HepG2 (cell line): ENCODE results near the gene MAPK13. TPM values are rescaled to one million over a fixed set of nuclear protein-coding genes. Genes with fewer than 3 reads are reported as not detected.

Experiments
- ATAC-seq: fragments of 200-7000 bp; cut with Tn5 transposase; 3 replicates; pipeline ENCODE4 v1.9.1; 2020; ENCODE audit warnings: mild to moderate bottlenecking, moderate library complexity
- BruUV-seq: library from RNA; stranded (reverse); fragments of 400-500 nt; replicated peaks from 2 replicates; lab custom pipeline; 2021; lab: Mats Ljungman, UMichigan
- CTCF ChIA-PET: fragments of 300-600 bp; formaldehyde crosslinking; extraction: SDS; loops from one replicate; lab custom pipeline; 2021; ENCODE audit warnings: low total read pairs, inconsistent platforms, low intra/inter-chr PET ratio; lab: Yijun Ruan, JAX
- POLR2A ChIA-PET: fragments of 350-600 bp; sonication (Branson Sonifier 250); formaldehyde crosslinking; loops from one replicate; lab custom pipeline; 2020; ENCODE audit warnings: antibody characterized with exemption, inconsistent platforms; lab: Yijun Ruan, JAX
- DNase-seq: peaks from one replicate; pipeline ENCODE4 v3.0.0-alpha.2; 2015; ENCODE audit warnings: low spot score
- FAIRE-seq: peaks from 3 replicates; lab custom pipeline; 2011; peaks lifted over from hg19 to GRCh38; lab: Jason Lieb, UNC
- H2AFZ ChIP-seq: one replicate; pipeline ENCODE4 v1.6.1; 2011; ENCODE audit warnings: low read length, inconsistent platforms
- H3K27ac ChIP-seq: fragments of 300-600 bp; 3 replicates; pipeline ENCODE4 v1.8.0; 2011; ENCODE audit warnings: mixed run types, mild to moderate bottlenecking, mixed read lengths, low read length, inconsistent platforms; ENCODE audit not compliant: insufficient read depth; ENCODE audit errors: extremely low read length
- H3K27me3 ChIP-seq, 2 experiments: fragments of 200-600 bp in 1 of 2; 2 replicates in 1 of 2; 3 replicates in 1 of 2; pipeline versions ENCODE4 v1.6.0 to v1.8.0; 2011; ENCODE audit warnings: low read length in 2 of 2, mild to moderate bottlenecking in 2 of 2, moderate library complexity in 2 of 2, inconsistent platforms in 1 of 2; ENCODE audit not compliant: insufficient read depth in 2 of 2, control insufficient read depth in 1 of 2
- H3K36me3 ChIP-seq, 2 experiments: fragments of 200-600 bp in 1 of 2; replicated peaks in 1 of 2; 2 replicates in 1 of 2; 3 replicates in 1 of 2; pipeline versions ENCODE4 v1.5.1 to v1.8.0; 2011; ENCODE audit warnings: low read length in 2 of 2, inconsistent platforms in 1 of 2; ENCODE audit not compliant: insufficient read depth in 2 of 2, control insufficient read depth in 1 of 2
- H3K4me1 ChIP-seq: 2 replicates; pipeline ENCODE4 v1.5.1; 2012; ENCODE audit warnings: low read length, inconsistent platforms; ENCODE audit not compliant: insufficient read depth
- H3K4me2 ChIP-seq: 2 replicates; pipeline ENCODE4 v1.6.0; 2011; ENCODE audit warnings: low read depth, low read length, inconsistent platforms
- H3K4me3 ChIP-seq, 3 experiments: fragments of 200-600 bp in 1 of 3; sonication (generic), shearing (Covaris generic) in 1 of 3; replicated peaks in 1 of 3; 2 replicates each; pipeline ENCODE4 v1.5.1; 2011 to 2016; ENCODE audit warnings: low read length in 3 of 3, inconsistent platforms in 2 of 3, low read depth in 2 of 3, mild to moderate bottlenecking in 2 of 3, control low read depth in 1 of 3, mixed read lengths in 1 of 3; ENCODE audit not compliant: insufficient read depth in 1 of 3
- H3K79me2 ChIP-seq: one replicate; pipeline ENCODE4 v1.6.1; 2011; ENCODE audit warnings: low read length, inconsistent platforms; ENCODE audit not compliant: insufficient read depth
- H3K9ac ChIP-seq: 2 replicates; pipeline ENCODE4 v1.6.0; 2011; ENCODE audit warnings: mild to moderate bottlenecking, low read depth, low read length, inconsistent platforms; ENCODE audit not compliant: insufficient read depth
- H3K9me3 ChIP-seq: 2 replicates; pipeline ENCODE4 v1.5.1; 2012; ENCODE audit warnings: mild to moderate bottlenecking, low read length
- H4K20me1 ChIP-seq: 2 replicates; pipeline ENCODE4 v1.6.0; 2011; ENCODE audit warnings: inconsistent platforms, mild to moderate bottlenecking, low read length, moderate library complexity; ENCODE audit not compliant: insufficient read depth
- BORCS8-MEF2B ChIP-seq: sonication (generic); formaldehyde crosslinking; IDR thresholded peaks from 2 replicates; pipeline ENCODE4 v1.8.0; 2022; ENCODE audit warnings: mild to moderate bottlenecking, missing genetic modification reagents
- E2F1 ChIP-seq: sonication (generic); formaldehyde crosslinking; IDR thresholded peaks from 2 replicates; pipeline ENCODE4 v1.5.0; 2020; ENCODE audit warnings: missing genetic modification reagents
- ETV5 ChIP-seq: IDR thresholded peaks from 2 replicates; pipeline ENCODE4 v1.6.1; 2018; ENCODE audit warnings: missing biosample characterization, missing genetic modification reagents, inconsistent platforms, borderline replicate concordance
- FIP1L1 ChIP-seq: fragments of 200-400 bp; formaldehyde crosslinking; IDR thresholded peaks from 2 replicates; pipeline ENCODE4 v1.6.1; 2018; ENCODE audit warnings: low read depth, mild to moderate bottlenecking, low read length, moderate library complexity, borderline replicate concordance; ENCODE audit not compliant: insufficient read depth
- HOMEZ ChIP-seq: IDR thresholded peaks from 2 replicates; pipeline ENCODE4 v1.6.1; 2016; ENCODE audit warnings: low read depth
- LRRFIP1 ChIP-seq: sonication (generic); formaldehyde crosslinking; conservative IDR thresholded peaks from 2 replicates; pipeline ENCODE4 v1.4.0; 2020; ENCODE audit warnings: missing genetic modification reagents
- MIER3 ChIP-seq: IDR thresholded peaks from 2 replicates; pipeline ENCODE4 v1.6.1; 2016; ENCODE audit warnings: missing compliant biosample characterization, borderline replicate concordance
- MLLT10 ChIP-seq: sonication (generic); formaldehyde crosslinking; IDR thresholded peaks from 2 replicates; pipeline ENCODE4 v1.4.0; 2020; ENCODE audit warnings: missing genetic modification reagents
- NR1H2 ChIP-seq: sonication (generic); formaldehyde crosslinking; IDR thresholded peaks from 2 replicates; pipeline ENCODE4 v1.8.1; 2022; ENCODE audit warnings: low read depth, missing genetic modification reagents, borderline replicate concordance
- SAP130 ChIP-seq: IDR thresholded peaks from 2 replicates; pipeline ENCODE4 v1.6.1; 2016; ENCODE audit warnings: low read depth
- SUZ12 ChIP-seq: fragments of 150-350 bp; IDR thresholded peaks from 2 replicates; pipeline ENCODE4 v1.6.1; 2014; ENCODE audit warnings: low read depth, low read length
- TCF7 ChIP-seq: sonication (generic); IDR thresholded peaks from 2 replicates; pipeline ENCODE4 v1.6.1; 2016; ENCODE audit warnings: antibody characterized with exemption, low read depth
- ZNF225 ChIP-seq: sonication (generic); formaldehyde crosslinking; IDR thresholded peaks from 2 replicates; pipeline ENCODE4 v1.4.0; 2020; ENCODE audit warnings: mild to moderate bottlenecking, missing genetic modification reagents
- ZNF513 ChIP-seq: sonication (generic); formaldehyde crosslinking; conservative IDR thresholded peaks from 2 replicates; pipeline ENCODE4 v1.5.0; 2020; ENCODE audit warnings: missing genetic modification reagents
- ZNF770 ChIP-seq: sonication (generic); formaldehyde crosslinking; IDR thresholded peaks from 2 replicates; pipeline ENCODE4 v1.5.0; 2020; ENCODE audit warnings: mild to moderate bottlenecking, missing genetic modification reagents
- ZSCAN12 ChIP-seq: sonication (generic); formaldehyde crosslinking; IDR thresholded peaks from 2 replicates; pipeline ENCODE4 v1.9.0; 2021; ENCODE audit warnings: mild to moderate bottlenecking, missing genetic modification reagents
- WGBS: methylation state at CpG from one replicate; pipeline ENCODE4 v1.1.6; 2017; ENCODE audit warnings: low lambda C conversion rate; 5-methylcytosine and 5-hydroxymethylcytosine counted together
- in situ Hi-C: cut with HindIII; loops from 2 replicates; pipeline ENCODE4 v1.10.0; 2017; ENCODE audit warnings: low pct_unique_long_range_greater_than_20kb; ENCODE audit not compliant: extremely low pct_ligation_motif_present
- intact Hi-C: fragments of 100-400 bp; cut with micrococcal nuclease; formaldehyde crosslinking; loops from one replicate; pipeline ENCODE4 v1.10.0; 2022; ENCODE audit not compliant: unreplicated experiment
- polyA plus RNA-seq, 8 experiments: library from polyadenylated mRNA; depleted of rRNA in 3 of 8; stranded (reverse) in 7 of 8; unstranded in 1 of 8; fragments of >200 nt; fragmentation: Illumina TruSeq in 4 of 8; extraction: Trizol in 4 of 8; gene quantifications; 2 replicates each; pipeline versions ENCODE4 v1.2.1 to v1.2.3, GENCODE V29; 2011 to 2016; ENCODE audit warnings: low read depth in 4 of 8, missing spikeins in 1 of 8, mixed read lengths in 1 of 8; ENCODE audit not compliant: insufficient read depth in 1 of 8
- total RNA-seq, 5 experiments: library from RNA; depleted of rRNA; stranded (reverse); fragments of >200 nt; fragmentation: Illumina TruSeq; extraction: Trizol; gene quantifications; 2 replicates each; pipeline ENCODE4 v1.2.3, GENCODE V29; 2016; ENCODE audit warnings: low read depth in 1 of 5

The MAPK13 gene
- total and polyA plus RNA-seq, 2 of the 13 experiments (the other 11 are each of a cell fraction or from before 2014, with no cell fraction given) = 12.7 to 43.4 TPM

GRCh38 chr6:36116943-36117342, 13.4 kb upstream of the MAPK13 start:
- no peaks in the 10 kb centered on the region for H3K9me3 ChIP-seq
- POLR2A ChIA-PET = interaction anchor here (1.1 kb wide), 1 partner anchor 89 kb away, joined by 3 read pairs; the partner anchor contains the start of gene MAPK14
- no peaks in the 10 kb centered on the region for H4K20me1 ChIP-seq
- H3K36me3 ChIP-seq = peaks cover 0 to 2% of the 10 kb centered on the region in 2 experiments; a peak in 2 of 5 replicates
- no TSS peak for BruUV-seq
- no peak overlapping the region for H3K9ac ChIP-seq
- no peaks in the 10 kb centered on the region for H3K79me2 ChIP-seq
- 100% methylated on average over 2 of the region's 2 CpGs for WGBS
- no peak for TF ChIP-seq SUZ12
- TF ChIP-seq TCF7 = no peak
- no peak for TF ChIP-seq ETV5 (CRISPR knock-in tag)
- no peak for TF ChIP-seq ZNF770 (CRISPR knock-in tag)
- no peak for TF ChIP-seq HOMEZ (CRISPR knock-in tag)
- TF ChIP-seq BORCS8-MEF2B (CRISPR knock-in tag) = no peak
- no peak for TF ChIP-seq E2F1 (CRISPR knock-in tag)
- TF ChIP-seq ZSCAN12 (CRISPR knock-in tag) = no peak
- no peak for TF ChIP-seq MIER3 (CRISPR knock-in tag)
- no peak for TF ChIP-seq MLLT10 (CRISPR knock-in tag)
- no peak for TF ChIP-seq NR1H2
- TF ChIP-seq FIP1L1 = no peak
- TF ChIP-seq ZNF225 (CRISPR knock-in tag) = no peak
- TF ChIP-seq ZNF513 (CRISPR knock-in tag) = no peak
- TF ChIP-seq LRRFIP1 = no peak
- no peak for TF ChIP-seq SAP130
- DNase-seq = no peak
- in situ Hi-C loops = no loop called here
- FAIRE-seq = no peak
- CTCF ChIA-PET = no interaction called here
- H3K4me2 ChIP-seq = no peak overlapping the region
- H3K4me1 ChIP-seq = peaks cover 24% of the 10 kb centered on the region
- no peak overlapping the region for H2AFZ ChIP-seq
- no peak overlapping the region for H3K4me3 ChIP-seq
- H3K27me3 ChIP-seq = no peaks in the 10 kb centered on the region
- no peak for ATAC-seq
- intact Hi-C loops = no loop called here
- no peak overlapping the region for H3K27ac ChIP-seq
